Mucosa of descending colon (tissue), 3 donors: ENCODE measurements around the gene NRG3. TPM values are rescaled to one million over a fixed set of nuclear protein-coding genes. Genes with fewer than 3 reads are reported as not detected.

Experiments
- ATAC-seq: fragments of 200-7000 bp; cut with Tn5 transposase; one replicate; pipeline ENCODE4 v1.9.1; 2020; ENCODE audit warnings: mild to moderate bottlenecking, moderate library complexity
- DNase-seq, 3 donors: peaks; one replicate each; pipeline ENCODE4 v3.0.0-alpha.2; 2020
- H3K36me3 ChIP-seq: fragments of 200-600 bp; one replicate; pipeline ENCODE4 v1.8.0; 2021; ENCODE audit warnings: low read depth, mild to moderate bottlenecking
- H3K4me1 ChIP-seq: fragments of 200-600 bp; one replicate; pipeline ENCODE4 v1.8.0; 2021; ENCODE audit warnings: low read depth, mild to moderate bottlenecking
- H3K4me3 ChIP-seq: fragments of 200-600 bp; one replicate; pipeline ENCODE4 v1.8.0; 2021; ENCODE audit warnings: mild to moderate bottlenecking
- H3K9me3 ChIP-seq: fragments of 200-600 bp; one replicate; pipeline ENCODE4 v1.8.0; 2021; ENCODE audit warnings: mild to moderate bottlenecking
- intact Hi-C, 2 donors: fragments of 100-400 bp; cut with DNase I in 1 of 2; cut with micrococcal nuclease in 1 of 2; formaldehyde crosslinking; loops; one replicate each; pipeline versions ENCODE4 v1.11.0 to v1.11.1; 2022; cut with DNase I, micrococcal nuclease
- total RNA-seq, 3 donors: library from RNA; stranded (reverse); fragmentation: NEBNext Ultra II Directional in 2 of 3; extraction: Animal tissue kit (Norgen Biotek cat#: 25700) in 2 of 3; gene quantifications; one replicate each; pipeline versions ENCODE4 v1.2.1 to v1.2.4, GENCODE V29; 2021 to 2023
- TF ChIP-seq, protein P1 (sequence below): fragments of 200-600 bp; IDR thresholded peaks from one replicate; pipeline ENCODE4 v1.8.0; 2022; ENCODE audit warnings: antibody characterized with exemption, mild to moderate bottlenecking
- donor health status: DM: no; HTN: no; CAD: no; lungs with moderate emphysema.
- donor health status: DM: no; HTN: no; CAD: no.
- donor health status: DM: no; HTN: yes; CAD: no.

Gene NRG3
- total RNA-seq, 3 donors from 2014 or later = 0.12 to 0.73 (median 0.23) TPM

- H3K36me3 ChIP-seq = no peaks in the 10 kb centered on the region
- H3K4me1 ChIP-seq = no peaks in the 10 kb centered on the region
- ATAC-seq (no peak), DNase-seq (no peak)
- no peaks in the 10 kb centered on the region for H3K9me3 ChIP-seq
- H3K4me3 ChIP-seq = no peak overlapping the region
- intact Hi-C loops = no loop called here
- TF ChIP-seq, protein P1, sequence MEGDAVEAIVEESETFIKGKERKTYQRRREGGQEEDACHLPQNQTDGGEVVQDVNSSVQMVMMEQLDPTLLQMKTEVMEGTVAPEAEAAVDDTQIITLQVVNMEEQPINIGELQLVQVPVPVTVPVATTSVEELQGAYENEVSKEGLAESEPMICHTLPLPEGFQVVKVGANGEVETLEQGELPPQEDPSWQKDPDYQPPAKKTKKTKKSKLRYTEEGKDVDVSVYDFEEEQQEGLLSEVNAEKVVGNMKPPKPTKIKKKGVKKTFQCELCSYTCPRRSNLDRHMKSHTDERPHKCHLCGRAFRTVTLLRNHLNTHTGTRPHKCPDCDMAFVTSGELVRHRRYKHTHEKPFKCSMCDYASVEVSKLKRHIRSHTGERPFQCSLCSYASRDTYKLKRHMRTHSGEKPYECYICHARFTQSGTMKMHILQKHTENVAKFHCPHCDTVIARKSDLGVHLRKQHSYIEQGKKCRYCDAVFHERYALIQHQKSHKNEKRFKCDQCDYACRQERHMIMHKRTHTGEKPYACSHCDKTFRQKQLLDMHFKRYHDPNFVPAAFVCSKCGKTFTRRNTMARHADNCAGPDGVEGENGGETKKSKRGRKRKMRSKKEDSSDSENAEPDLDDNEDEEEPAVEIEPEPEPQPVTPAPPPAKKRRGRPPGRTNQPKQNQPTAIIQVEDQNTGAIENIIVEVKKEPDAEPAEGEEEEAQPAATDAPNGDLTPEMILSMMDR = no peak
Measured at GRCh38 chr10:82821043-82821442, 946.0 kb downstream of the NRG3 start.

- DNase-seq = no peak
- intact Hi-C loops = no loop called here
- H3K4me3 ChIP-seq = no peak overlapping the region
- no peaks in the 10 kb centered on the region for H3K36me3 ChIP-seq
- ATAC-seq = no peak
- TF ChIP-seq, protein P1 = no peak
- no peaks in the 10 kb centered on the region for H3K9me3 ChIP-seq
- H3K4me1 ChIP-seq = no peaks in the 10 kb centered on the region
Measured at GRCh38 chr10:82826132-82826531, 951.1 kb downstream of the NRG3 start.

GRCh38 chr10:82827901-82828300 lies 952.9 kb downstream of the NRG3 start:
- Histone ChIP-seq H3K9me3 (no peaks in the 10 kb centered on the region), H3K36me3 (no peaks in the 10 kb centered on the region), H3K4me1 (no peaks in the 10 kb centered on the region), H3K4me3 (no peak overlapping the region)
- TF ChIP-seq, protein P1 = no peak
- DNase-seq (no peak), ATAC-seq (no peak)
- intact Hi-C loops = no loop called here

GRCh38 chr10:82847242-82847641 lies 972.2 kb downstream of the NRG3 start:
- intact Hi-C loops = no loop called here
- Histone ChIP-seq H3K36me3 (no peaks in the 10 kb centered on the region), H3K4me1 (no peaks in the 10 kb centered on the region), H3K9me3 (peaks cover 6% of the 10 kb centered on the region), H3K4me3 (no peak overlapping the region)
- no peak for ATAC-seq
- DNase-seq = no peak
- TF ChIP-seq, protein P1 = no peak

DNA sequence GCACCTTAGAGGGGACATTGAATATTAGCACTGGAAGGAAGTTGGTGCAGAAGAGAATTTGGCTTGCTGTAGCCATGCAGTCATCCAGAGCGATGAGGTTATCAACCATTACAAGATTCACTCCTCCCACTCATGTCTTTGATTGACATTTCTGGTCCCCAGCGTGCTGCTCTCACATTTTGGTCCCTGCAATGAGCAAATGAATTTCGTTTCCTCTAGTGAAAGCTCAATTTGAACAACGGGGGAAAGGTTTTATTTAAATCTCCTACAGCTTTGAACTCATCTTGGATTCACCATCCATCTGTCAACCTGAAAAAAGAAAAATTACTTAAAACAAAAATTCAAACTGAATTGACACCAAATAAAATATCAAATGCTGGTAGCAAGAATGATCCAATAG lies 975.2 kb downstream of the NRG3 start:
- H3K9me3 ChIP-seq = peaks cover 6% of the 10 kb centered on the region
- no peaks in the 10 kb centered on the region for H3K36me3 ChIP-seq
- no peak for DNase-seq
- TF ChIP-seq, protein P1 = no peak
- intact Hi-C loops = no loop called here
- no peak overlapping the region for H3K4me3 ChIP-seq
- no peaks in the 10 kb centered on the region for H3K4me1 ChIP-seq
- no peak for ATAC-seq

- intact Hi-C loops = no loop called here
- TF ChIP-seq, protein P1 = no peak
- no peak for ATAC-seq
Measured at GRCh38 chr10:82856957-82857613, 982.1 kb downstream of the NRG3 start.

More at GRCh38 chr10:82856957-82857613, 982.1 kb downstream of the NRG3 start:
- no peak for DNase-seq
- H3K9me3 ChIP-seq = no peaks in the 10 kb centered on the region
- H3K36me3 ChIP-seq = no peaks in the 10 kb centered on the region
- H3K4me1 ChIP-seq = no peaks in the 10 kb centered on the region
- no peak overlapping the region for H3K4me3 ChIP-seq
